Heart right ventricle (tissue), 16 donors: Measurements from ENCODE around the gene SPECC1. TPM values are rescaled to one million over a fixed set of nuclear protein-coding genes. Genes with fewer than 3 reads are reported as not detected.

Experiments used
- ATAC-seq, 8 donors: fragments of 200-7000 bp; cut with Tn5 transposase; one replicate each; pipeline ENCODE4 v1.9.1; 2020; ENCODE audit warnings: mild to moderate bottlenecking in 8 of 8, moderate library complexity in 8 of 8, moderate number of reproducible peaks in 1 of 8
- DNase-seq, 2 donors: peaks; one replicate each; pipeline ENCODE4 v3.0.0-alpha.2; 2020
- H3K27ac ChIP-seq, 10 donors: fragments of 200-600 bp; sonication (generic) in 2 of 10; one replicate each; pipeline versions ENCODE4 v1.5.0 to v1.8.0; 2020 to 2022; ENCODE audit warnings: mild to moderate bottlenecking in 3 of 10
- H3K27me3 ChIP-seq, 7 donors: fragments of 200-600 bp; one replicate each; pipeline ENCODE4 v1.8.0; 2021 to 2022; ENCODE audit warnings: mild to moderate bottlenecking in 2 of 7
- H3K36me3 ChIP-seq, 9 donors: fragments of 200-600 bp; sonication (generic) in 1 of 9; one replicate each; pipeline versions ENCODE4 v1.5.0 to v1.8.0; 2020 to 2022; ENCODE audit warnings: mild to moderate bottlenecking in 2 of 9
- H3K4me1 ChIP-seq, 9 donors: fragments of 200-600 bp; sonication (generic) in 1 of 9; one replicate each; pipeline versions ENCODE4 v1.5.0 to v1.8.0; 2020 to 2022; ENCODE audit warnings: mild to moderate bottlenecking in 4 of 9
- H3K4me3 ChIP-seq, 10 donors: fragments of 200-600 bp; sonication (generic) in 2 of 10; one replicate each; pipeline versions ENCODE4 v1.5.0 to v1.8.0; 2020 to 2022; ENCODE audit warnings: mild to moderate bottlenecking in 7 of 10, moderate library complexity in 2 of 10
- H3K9me3 ChIP-seq, 11 donors: fragments of 200-600 bp in 10 of 11; sonication (generic) in 2 of 11; one replicate each; pipeline versions ENCODE4 v1.5.0 to v1.8.0; 2013 to 2022; ENCODE audit warnings: mild to moderate bottlenecking in 2 of 11, control low read depth in 1 of 11, moderate library complexity in 1 of 11
- WGBS, 2 donors: extraction: QIAGEN DNeasy Blood & Tissue Kit; methylation state at CpG; one replicate each; pipeline ENCODE4 v1.1.7; 2013; ENCODE audit warnings: inconsistent platforms in 1 of 2; 5-methylcytosine and 5-hydroxymethylcytosine counted together
- intact Hi-C, 10 donors: fragments of 100-400 bp; cut with DNase I; formaldehyde crosslinking; loops; one replicate each; pipeline versions ENCODE4 v1.11.1 to v1.14.2; 2022
- polyA plus RNA-seq, 2 donors: library from polyadenylated mRNA; stranded (reverse); fragments of 200-250 nt; gene quantifications; one replicate each; pipeline ENCODE4 v1.2.3, GENCODE V29; 2013
- total RNA-seq, 10 donors: library from RNA; stranded (reverse); fragmentation: NEBNext Ultra II Directional in 3 of 10; extraction: Animal tissue kit (Norgen Biotek cat#: 25700) in 3 of 10; gene quantifications; one replicate each; pipeline versions ENCODE4 v1.2.1 to v1.2.4, GENCODE V29; 2021 to 2023
- TF ChIP-seq, protein P1 (sequence below), 9 donors: fragments of 200-600 bp; sonication (generic) in 2 of 9; IDR thresholded peaks; one replicate each; pipeline versions ENCODE4 v1.5.0 to v1.8.0; 2021 to 2022; ENCODE audit warnings: antibody characterized with exemption in 9 of 9, mild to moderate bottlenecking in 5 of 9, moderate library complexity in 1 of 9
- donor health status: Arrhythmogenic right ventricular cardiomyopathy.
- donor health status: ischemic (EF 13 %, LVEDD 7.1; RV severe dilation, severe dysfunction).
- donor health status: healthy with polysubstance abuse.
- donor health status: DM: no; HTN: yes; CAD: no.
- donor health status: DM: no; HTN: no; CAD: no.
- donor health status: ischemic (EF 25% LVEDD 6.9; RV normal size, moderate dysfunction).
- donor health status: ischemic (EF 25% LVEDD 5.7; RV mildly dilated, moderate dysfunction).
- donor health status: healthy.
- donor health status: DM: yes; HTN: yes; CAD: no.
- donor health status: Ischemic cardiomyopathy.
- donor health status: ischemic (EF 35%, LVEDD 5.7; RV mildly dilated, moderate dysfunction).
- donor health status: nonischemic (EF 11% LVEDD 7.7; RV severe dilation, severe dysfunction).
- donor health status: DM: yes; HTN: yes; CAD: no.
- donor health status: PGD.
- donor health status: ischemic (EF 29% LVEDD 5.4; RV normal size, mild dysfunction).
- donor health status: nonischemic (EF 23%, LVEDD 6.1; RV moderate dilation, normal function).

Gene SPECC1
- total and polyA plus RNA-seq, 12 donors: 2.9 to 15.2 (median 8.5) TPM

DNA sequence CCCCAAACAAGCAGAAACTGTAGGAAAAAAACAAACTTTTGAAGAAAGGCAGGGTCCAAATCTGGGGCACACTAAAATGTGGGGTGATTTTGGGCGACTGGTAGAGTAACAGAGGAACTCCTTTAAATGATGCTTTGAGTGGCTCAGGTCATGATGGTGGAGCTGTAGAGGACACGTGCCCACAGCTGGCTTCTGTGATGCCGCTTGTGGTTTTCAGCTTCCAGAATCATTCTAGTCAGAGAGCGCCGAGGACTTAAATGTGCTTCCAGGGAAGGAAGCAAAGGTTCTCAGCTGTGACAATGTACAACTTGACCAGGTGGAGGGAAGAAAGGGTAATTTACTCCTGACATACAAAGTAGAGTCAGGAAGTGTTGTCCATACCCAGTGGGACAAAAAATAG, 295.8 kb downstream of the SPECC1 start:
- Histone ChIP-seq H3K36me3 (peaks cover 0 to 32% (median 14%) of the 10 kb centered on the region in 9 donors), H3K4me1 (no peaks in the 10 kb centered on the region), H3K9me3 (peaks cover 0 to 40% (median 22%) of the 10 kb centered on the region in 11 donors), H3K27me3 (no peaks in the 10 kb centered on the region), H3K4me3 (no peak overlapping the region), H3K27ac (no peak overlapping the region)
- intact Hi-C loops: no loop called here
- TF ChIP-seq, protein P1, sequence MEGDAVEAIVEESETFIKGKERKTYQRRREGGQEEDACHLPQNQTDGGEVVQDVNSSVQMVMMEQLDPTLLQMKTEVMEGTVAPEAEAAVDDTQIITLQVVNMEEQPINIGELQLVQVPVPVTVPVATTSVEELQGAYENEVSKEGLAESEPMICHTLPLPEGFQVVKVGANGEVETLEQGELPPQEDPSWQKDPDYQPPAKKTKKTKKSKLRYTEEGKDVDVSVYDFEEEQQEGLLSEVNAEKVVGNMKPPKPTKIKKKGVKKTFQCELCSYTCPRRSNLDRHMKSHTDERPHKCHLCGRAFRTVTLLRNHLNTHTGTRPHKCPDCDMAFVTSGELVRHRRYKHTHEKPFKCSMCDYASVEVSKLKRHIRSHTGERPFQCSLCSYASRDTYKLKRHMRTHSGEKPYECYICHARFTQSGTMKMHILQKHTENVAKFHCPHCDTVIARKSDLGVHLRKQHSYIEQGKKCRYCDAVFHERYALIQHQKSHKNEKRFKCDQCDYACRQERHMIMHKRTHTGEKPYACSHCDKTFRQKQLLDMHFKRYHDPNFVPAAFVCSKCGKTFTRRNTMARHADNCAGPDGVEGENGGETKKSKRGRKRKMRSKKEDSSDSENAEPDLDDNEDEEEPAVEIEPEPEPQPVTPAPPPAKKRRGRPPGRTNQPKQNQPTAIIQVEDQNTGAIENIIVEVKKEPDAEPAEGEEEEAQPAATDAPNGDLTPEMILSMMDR (IDR thresholded peaks at IDR 0.05): no peak
- DNase-seq: no peak
- 93 to 94% methylated on average over 5 of the region's 5 CpGs for WGBS, 2 donors
- no peak for ATAC-seq

DNA sequence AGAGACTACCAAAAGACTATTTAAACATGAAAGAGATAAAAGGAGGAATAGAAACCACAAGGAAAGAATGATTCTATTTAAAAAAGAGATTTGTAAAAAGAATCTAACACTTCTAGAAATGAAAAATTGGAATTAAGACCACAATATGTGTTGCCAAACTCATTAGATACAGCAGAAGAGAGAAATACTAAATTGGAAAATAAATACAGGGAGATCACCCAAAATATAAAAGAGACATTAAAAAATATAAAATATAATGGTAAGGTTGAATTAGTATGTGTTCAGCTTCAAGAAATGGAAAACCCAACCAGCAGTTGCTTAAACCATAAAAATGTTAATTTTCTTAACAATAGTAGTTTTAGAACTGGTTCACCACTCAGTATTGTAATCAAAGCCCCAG, 297.8 kb downstream of the SPECC1 start:
- TF ChIP-seq, protein P1 (IDR thresholded peaks at IDR 0.05): no peak
- ATAC-seq (no peak), DNase-seq (no peak)
- Histone ChIP-seq H3K9me3 (peaks cover 0 to 40% (median 22%) of the 10 kb centered on the region in 11 donors), H3K27me3 (no peaks in the 10 kb centered on the region), H3K4me3 (no peak overlapping the region), H3K36me3 (peaks cover 0 to 32% (median 14%) of the 10 kb centered on the region in 9 donors), H3K27ac (no peak overlapping the region), H3K4me1 (no peaks in the 10 kb centered on the region)
- intact Hi-C loops: no loop called here

DNA sequence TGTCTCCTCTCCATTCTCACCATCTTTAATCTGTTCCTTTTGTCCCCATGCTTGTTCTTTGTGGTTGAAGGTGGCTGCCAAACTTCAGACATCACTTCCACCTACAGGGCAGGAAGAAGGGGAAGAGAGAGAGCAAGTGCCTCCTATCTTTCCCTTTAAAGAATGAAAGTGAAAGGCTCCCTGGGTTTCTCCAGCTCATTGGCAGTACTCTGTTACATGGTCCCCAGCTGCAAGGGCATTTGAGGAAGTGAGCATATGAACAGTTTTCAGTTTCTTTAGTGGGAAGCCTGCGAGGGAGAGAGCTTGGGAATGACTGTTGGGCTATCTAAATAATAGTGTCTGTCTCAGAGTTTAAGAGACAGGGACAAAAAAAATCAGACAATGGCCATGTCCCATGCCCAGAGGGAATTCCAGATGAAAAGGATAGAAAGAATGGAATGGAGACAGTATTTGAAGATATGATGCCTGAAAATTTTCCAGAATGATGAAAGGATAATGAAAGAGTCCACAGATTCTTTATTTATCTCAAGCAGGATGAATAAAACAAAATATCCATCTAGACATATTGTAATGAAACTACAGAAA, 298.3 kb downstream of the SPECC1 start:
- ATAC-seq (no peak), DNase-seq (no peak)
- WGBS, 2 donors: 84 to 97% methylated on average over 1 of the region's 1 CpG
- intact Hi-C loops: no loop called here
- H3K36me3 ChIP-seq: peaks cover 0 to 32% (median 14%) of the 10 kb centered on the region in 9 donors
- no peak overlapping the region for H3K27ac ChIP-seq
- TF ChIP-seq, protein P1 (IDR thresholded peaks at IDR 0.05): no peak
- no peaks in the 10 kb centered on the region for H3K27me3 ChIP-seq
- peaks cover 0 to 40% (median 22%) of the 10 kb centered on the region in 11 donors for H3K9me3 ChIP-seq
- H3K4me1 ChIP-seq: no peaks in the 10 kb centered on the region
- no peak overlapping the region for H3K4me3 ChIP-seq

DNA sequence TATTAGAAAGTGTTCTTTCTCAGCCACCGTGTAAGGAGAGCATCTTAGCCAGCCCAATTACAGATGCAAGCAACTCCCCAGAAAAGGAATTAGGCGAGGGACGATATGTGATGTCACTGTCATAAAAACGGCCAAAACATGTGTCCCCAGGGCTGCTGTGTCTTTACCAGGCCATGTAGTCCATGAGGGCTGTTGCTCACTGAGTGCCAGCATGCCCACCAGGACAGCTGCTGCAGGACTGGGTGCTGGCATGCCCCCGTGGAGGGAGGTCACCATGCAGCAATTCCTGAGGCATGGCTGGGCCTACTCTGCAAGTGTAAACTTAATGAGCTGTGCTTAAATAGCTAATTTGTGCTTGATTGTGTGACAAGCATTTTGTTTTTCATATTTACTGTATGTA, 301.3 kb downstream of the SPECC1 start:
- ATAC-seq (no peak), DNase-seq (no peak)
- no peak overlapping the region for H3K27ac ChIP-seq
- intact Hi-C loops: loop anchor here in 6 of 10 donors (5.0 to 10.0 kb wide), 7 partner anchors 76 to 677 kb away; partner anchors contain the start of gene SPECC1 (in 1 of the 6)
- H3K27me3 ChIP-seq: no peaks in the 10 kb centered on the region
- no peaks in the 10 kb centered on the region for H3K4me1 ChIP-seq
- TF ChIP-seq, protein P1 (IDR thresholded peaks at IDR 0.05): no peak
- H3K36me3 ChIP-seq: peaks cover 0 to 44% (median 20%) of the 10 kb centered on the region in 9 donors
- 88 to 90% methylated on average over 5 of the region's 5 CpGs for WGBS, 2 donors
- no peak overlapping the region for H3K4me3 ChIP-seq
- H3K9me3 ChIP-seq: peaks cover 0 to 36% (median 22%) of the 10 kb centered on the region in 11 donors
